Activated CD8-positive, alpha-beta T cell treated with anti-CD3 and anti-CD28 coated beads for 36 hours (primary cell): Measurements from ENCODE around the gene TAAR6. TPM values are rescaled to one million over a fixed set of nuclear protein-coding genes. Genes with fewer than 3 reads are reported as not detected.
"Not testable (repeated sequence)": the region's sequence is repeated elsewhere in the genome, so short reads cannot be mapped to it uniquely, and the experiment has no call there.

Experiments
- ATAC-seq: fragments of 200-7000 bp; cut with Tn5 transposase; one replicate; pipeline ENCODE4 v1.10.0; 2021; ENCODE audit warnings: mild to moderate bottlenecking, moderate library complexity
- CTCF ChIA-PET: fragments of 350-600 bp; sonication (Branson Sonifier 250); formaldehyde crosslinking; loops from one replicate; lab custom pipeline; 2021; ENCODE audit warnings: antibody characterized with exemption; lab: Charles Lee
- POLR2A ChIA-PET: fragments of 350-600 bp; sonication (Branson Sonifier 250); formaldehyde crosslinking; loops from one replicate; lab custom pipeline; 2021; ENCODE audit warnings: antibody characterized with exemption; lab: Charles Lee
- DNase-seq: peaks from one replicate; pipeline ENCODE4 v3.0.0-alpha.2; 2020
- H3K27ac Mint-ChIP-seq: one replicate; pipeline ENCODE4 v1.8.0; 2021; ENCODE audit warnings: mild to moderate bottlenecking, mixed read lengths
- H3K27me3 Mint-ChIP-seq: one replicate; pipeline ENCODE4 v1.8.0; 2021; ENCODE audit warnings: mixed read lengths
- H3K36me3 Mint-ChIP-seq: one replicate; pipeline ENCODE4 v1.8.0; 2021; ENCODE audit warnings: low read depth, mixed read lengths
- H3K4me1 Mint-ChIP-seq: one replicate; pipeline ENCODE4 v1.8.0; 2021; ENCODE audit warnings: low read depth, mixed read lengths
- H3K4me3 Mint-ChIP-seq: one replicate; pipeline ENCODE4 v1.8.0; 2021; ENCODE audit warnings: mild to moderate bottlenecking, moderate library complexity, mixed read lengths
- H3K9me3 Mint-ChIP-seq: one replicate; pipeline ENCODE4 v1.8.0; 2021; ENCODE audit warnings: mixed read lengths
- intact Hi-C: fragments of 100-400 bp; cut with micrococcal nuclease; formaldehyde crosslinking; loops from one replicate; pipeline ENCODE4 v1.10.0; 2022
- total RNA-seq, 2 experiments: library from RNA; stranded (reverse); gene quantifications; one replicate each; pipeline ENCODE4 v1.2.3, GENCODE V29; 2021
- TF ChIP-seq, protein P1 (sequence below): fragments of 200-600 bp; IDR thresholded peaks from one replicate; pipeline ENCODE4 v1.8.0; 2022; ENCODE audit warnings: antibody characterized with exemption, mild to moderate bottlenecking

Gene TAAR6
- total RNA-seq, 2 experiments from 2014 or later: not detected

DNA sequence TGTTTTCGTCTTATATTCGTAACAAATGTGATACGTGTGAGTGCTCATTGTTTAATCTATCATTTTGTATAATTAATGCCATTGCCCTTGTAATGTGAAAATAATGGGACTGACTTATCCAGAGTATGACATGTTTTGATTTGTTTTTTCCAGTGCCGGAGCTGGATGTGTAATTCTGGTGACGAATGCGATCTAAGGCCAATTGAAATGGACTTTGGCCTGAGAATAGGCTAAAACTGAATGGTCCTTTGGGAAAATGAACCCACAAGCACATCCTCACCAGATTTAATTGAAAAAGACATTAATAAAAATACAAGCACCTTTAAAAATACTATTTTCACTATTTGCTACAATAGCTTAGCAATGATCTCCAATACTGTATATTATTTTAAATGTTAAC is 26.1 kb downstream of the TAAR6 start:
- ATAC-seq: no peak
- POLR2A ChIA-PET: no interaction called here
- no peaks in the 10 kb centered on the region for H3K36me3 Mint-ChIP-seq
- TF ChIP-seq, protein P1, sequence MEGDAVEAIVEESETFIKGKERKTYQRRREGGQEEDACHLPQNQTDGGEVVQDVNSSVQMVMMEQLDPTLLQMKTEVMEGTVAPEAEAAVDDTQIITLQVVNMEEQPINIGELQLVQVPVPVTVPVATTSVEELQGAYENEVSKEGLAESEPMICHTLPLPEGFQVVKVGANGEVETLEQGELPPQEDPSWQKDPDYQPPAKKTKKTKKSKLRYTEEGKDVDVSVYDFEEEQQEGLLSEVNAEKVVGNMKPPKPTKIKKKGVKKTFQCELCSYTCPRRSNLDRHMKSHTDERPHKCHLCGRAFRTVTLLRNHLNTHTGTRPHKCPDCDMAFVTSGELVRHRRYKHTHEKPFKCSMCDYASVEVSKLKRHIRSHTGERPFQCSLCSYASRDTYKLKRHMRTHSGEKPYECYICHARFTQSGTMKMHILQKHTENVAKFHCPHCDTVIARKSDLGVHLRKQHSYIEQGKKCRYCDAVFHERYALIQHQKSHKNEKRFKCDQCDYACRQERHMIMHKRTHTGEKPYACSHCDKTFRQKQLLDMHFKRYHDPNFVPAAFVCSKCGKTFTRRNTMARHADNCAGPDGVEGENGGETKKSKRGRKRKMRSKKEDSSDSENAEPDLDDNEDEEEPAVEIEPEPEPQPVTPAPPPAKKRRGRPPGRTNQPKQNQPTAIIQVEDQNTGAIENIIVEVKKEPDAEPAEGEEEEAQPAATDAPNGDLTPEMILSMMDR: no peak
- H3K27me3 Mint-ChIP-seq: peaks cover 23% of the 10 kb centered on the region
- no peak for DNase-seq
- no peak overlapping the region for H3K4me3 Mint-ChIP-seq
- CTCF ChIA-PET: no interaction called here
- no peaks in the 10 kb centered on the region for H3K4me1 Mint-ChIP-seq
- intact Hi-C loops: no loop called here
- no peaks in the 10 kb centered on the region for H3K9me3 Mint-ChIP-seq
- H3K27ac Mint-ChIP-seq: no peak overlapping the region

DNA sequence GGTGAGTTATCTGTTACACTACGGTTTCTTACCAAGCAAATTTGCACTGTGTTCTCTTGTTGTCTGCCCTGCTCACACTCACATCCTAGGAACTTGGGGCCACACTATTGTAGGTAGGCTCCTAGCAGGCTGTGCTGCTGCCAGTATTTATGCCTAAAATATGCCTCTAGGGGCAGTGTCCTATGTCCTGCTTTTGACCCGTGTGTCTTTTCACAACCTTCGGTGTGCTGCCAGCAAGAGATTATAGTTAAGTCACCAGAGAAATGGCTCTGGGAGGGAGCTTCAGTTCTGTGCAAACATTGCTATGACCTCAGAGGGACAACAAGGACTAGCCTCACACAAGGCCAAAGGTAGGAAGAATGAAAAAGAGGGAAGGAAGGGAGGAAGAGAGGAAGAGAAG is 28.4 kb downstream of the TAAR6 start:
- TF ChIP-seq, protein P1: no peak
- POLR2A ChIA-PET: no interaction called here
- no peaks in the 10 kb centered on the region for H3K9me3 Mint-ChIP-seq
- no peak overlapping the region for H3K27ac Mint-ChIP-seq
- ATAC-seq (no peak), DNase-seq (peak; percentile 3)
- H3K36me3 Mint-ChIP-seq: no peaks in the 10 kb centered on the region
- intact Hi-C loops: no loop called here
- no peaks in the 10 kb centered on the region for H3K4me1 Mint-ChIP-seq
- no peak overlapping the region for H3K4me3 Mint-ChIP-seq
- CTCF ChIA-PET: no interaction called here
- H3K27me3 Mint-ChIP-seq: peaks cover 18% of the 10 kb centered on the region

DNA sequence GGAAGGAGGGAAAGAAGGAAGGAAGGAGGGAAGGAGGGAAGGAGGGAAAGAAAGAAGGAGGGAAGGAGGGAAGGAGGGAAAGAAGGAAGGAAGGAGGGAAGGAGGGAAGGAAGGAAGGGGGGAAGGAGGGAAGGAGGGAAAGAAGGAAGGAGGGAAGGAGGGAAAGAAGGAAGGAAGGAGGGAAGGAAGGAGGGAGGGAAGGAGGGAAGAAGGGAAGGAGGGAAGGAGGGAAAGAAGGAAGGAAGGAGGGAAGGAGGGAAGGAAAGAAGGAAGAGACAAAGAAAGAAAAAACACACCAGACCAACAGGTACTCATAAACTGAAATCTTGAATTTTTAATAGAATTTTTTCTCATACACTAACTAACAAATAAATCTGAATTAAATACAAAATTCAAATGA is 30.8 kb downstream of the TAAR6 start:
- DNase-seq, H3K27ac Mint-ChIP-seq, H3K4me1 Mint-ChIP-seq, H3K9me3 Mint-ChIP-seq, intact Hi-C loops, POLR2A ChIA-PET, H3K4me3 Mint-ChIP-seq, ATAC-seq, H3K36me3 Mint-ChIP-seq, CTCF ChIA-PET: not testable (repeated sequence)
- peaks cover 18% of the 10 kb centered on the region for H3K27me3 Mint-ChIP-seq

DNA sequence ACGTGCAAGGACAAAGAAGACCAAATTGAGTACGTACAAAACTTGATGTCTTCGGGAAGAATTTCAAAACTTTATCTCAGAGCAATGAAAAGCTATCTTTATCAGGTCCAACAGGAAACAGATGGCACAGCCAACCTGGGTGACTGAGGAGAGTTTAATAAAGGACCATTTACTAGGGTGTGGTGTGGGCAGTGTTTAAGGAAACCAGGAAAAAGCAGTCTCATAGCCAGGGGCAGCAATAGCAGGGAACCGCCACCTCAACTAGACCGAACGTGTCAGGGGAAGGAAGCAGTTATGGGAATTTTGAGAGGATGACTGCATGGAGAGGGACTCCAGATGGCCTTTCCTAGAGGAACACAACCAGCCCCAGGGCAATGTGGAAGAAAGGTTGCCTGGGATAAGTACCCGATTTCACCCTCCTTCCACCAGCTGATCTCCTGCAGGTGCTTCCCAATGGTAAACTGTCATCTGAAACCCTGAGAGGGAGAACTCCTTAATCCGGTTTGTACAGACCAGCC is 34.6 kb downstream of the TAAR6 start:
- no peak overlapping the region for H3K27ac Mint-ChIP-seq
- ChIA-PET POLR2A (no interaction called here), CTCF (no interaction called here)
- ATAC-seq (no peak), DNase-seq (no peak)
- no peak overlapping the region for H3K4me3 Mint-ChIP-seq
- intact Hi-C loops: no loop called here
- no peaks in the 10 kb centered on the region for H3K36me3 Mint-ChIP-seq
- TF ChIP-seq, protein P1: no peak
- no peaks in the 10 kb centered on the region for H3K4me1 Mint-ChIP-seq
- H3K27me3 Mint-ChIP-seq: peaks cover 9% of the 10 kb centered on the region
- H3K9me3 Mint-ChIP-seq: no peaks in the 10 kb centered on the region

DNA sequence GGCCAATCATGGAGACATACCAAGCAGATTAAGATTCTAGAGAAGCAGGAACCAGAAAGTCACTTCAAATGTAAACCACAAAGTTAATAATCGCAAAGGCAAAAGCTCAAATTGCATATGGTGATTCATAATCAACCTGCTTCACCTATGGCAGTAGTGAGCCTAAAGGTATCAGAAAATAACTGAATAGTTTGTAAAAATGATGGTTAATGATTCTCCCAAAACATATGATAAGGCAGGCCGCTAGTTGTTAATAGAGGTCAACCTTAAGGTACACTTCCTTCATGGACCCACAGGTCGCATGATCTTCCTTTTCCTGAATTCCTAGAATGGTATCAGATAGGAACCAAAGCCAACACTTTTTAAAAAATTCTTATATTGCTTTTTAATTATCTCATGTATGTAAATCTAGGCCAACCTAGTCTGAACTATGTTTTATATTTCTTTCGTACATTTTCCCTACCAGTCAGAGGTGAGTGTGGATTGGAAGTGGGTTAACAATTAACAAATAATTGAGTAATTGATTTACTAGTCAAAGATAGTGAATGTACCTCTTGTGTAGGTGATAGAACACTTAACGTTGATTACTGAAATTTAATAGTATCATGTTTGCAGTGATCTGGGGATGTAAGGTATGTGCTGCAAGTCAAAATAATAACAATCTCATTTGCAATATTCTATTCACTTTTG is 37.6 kb downstream of the TAAR6 start:
- Mint-ChIP-seq H3K27me3 (peaks cover 6% of the 10 kb centered on the region), H3K4me1 (no peaks in the 10 kb centered on the region), H3K4me3 (no peak overlapping the region), H3K9me3 (no peaks in the 10 kb centered on the region), H3K27ac (no peak overlapping the region), H3K36me3 (no peaks in the 10 kb centered on the region)
- ChIA-PET POLR2A (no interaction called here), CTCF (no interaction called here)
- ATAC-seq (no peak), DNase-seq (no peak)
- intact Hi-C loops: no loop called here
- TF ChIP-seq, protein P1: no peak
